WI38 (cell line): ENCODE results near the gene KCTD6.

ENCODE experiments used
- H3K4me3 ChIP-seq: 2 replicates; pipeline ENCODE4 v1.5.1; 2011; ENCODE audit warnings: low read depth, mild to moderate bottlenecking, control low read depth, low read length
- CTCF ChIP-seq: IDR thresholded peaks from 2 replicates; pipeline ENCODE4 v1.5.1; 2012; ENCODE audit warnings: low read depth, mild to moderate bottlenecking, control low read depth, low read length

The KCTD6 gene

DNA sequence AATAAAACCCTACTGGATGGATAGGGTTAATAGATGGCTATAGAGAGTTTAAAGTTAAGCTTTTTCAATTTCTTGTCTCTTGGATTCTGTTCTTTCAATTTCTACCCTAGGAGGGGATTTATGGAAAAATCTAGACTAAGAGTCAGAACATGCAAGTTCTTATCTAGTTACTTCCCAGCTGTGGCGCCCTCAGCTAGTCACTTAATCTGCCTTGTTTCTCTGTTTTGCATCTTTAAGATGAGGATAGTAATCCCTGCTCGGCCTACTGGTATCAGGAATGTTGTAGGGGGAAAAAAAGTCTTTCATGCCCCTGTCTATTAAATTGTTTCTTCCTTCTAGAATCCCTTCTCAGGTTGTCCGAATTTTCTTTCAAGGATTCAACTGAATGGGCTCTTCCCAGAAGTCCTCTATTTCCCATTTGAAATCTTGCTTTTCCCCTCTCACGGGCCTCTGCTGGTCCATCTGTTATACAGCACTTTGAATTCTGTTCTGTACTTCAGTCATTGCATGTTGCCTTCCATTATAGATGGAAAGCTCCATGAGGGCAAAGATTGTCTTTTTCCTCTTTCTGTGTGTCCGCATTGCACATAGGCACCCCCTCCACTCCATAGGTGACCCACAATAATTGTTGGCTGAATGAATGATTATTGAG is 4.4 kb downstream of the KCTD6 start:
- no peak for TF ChIP-seq CTCF

DNA sequence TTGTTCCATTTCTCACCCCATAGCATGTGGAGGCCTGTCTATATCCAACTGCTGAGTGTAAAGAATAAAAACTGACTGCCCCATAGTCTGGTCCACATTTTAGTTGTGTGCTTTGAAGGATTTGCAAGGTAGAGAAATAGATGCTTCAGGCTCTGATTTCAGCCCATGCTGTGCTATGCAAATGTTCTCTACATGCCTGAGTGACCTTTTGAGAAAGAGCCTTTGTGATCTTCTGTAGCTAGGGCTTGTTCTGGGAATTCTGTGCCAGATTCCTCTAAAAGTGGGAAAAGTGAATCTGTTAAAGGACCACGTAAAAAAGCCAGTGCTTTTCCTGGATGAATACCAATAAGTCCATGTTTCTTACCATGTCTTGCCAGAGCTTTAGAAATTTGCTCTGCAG is 5.2 kb downstream of the KCTD6 start:
- no peak overlapping the region for H3K4me3 ChIP-seq
- no peak for TF ChIP-seq CTCF

More for the DNA sequence above, 4.4 kb downstream of the KCTD6 start:
- no peak overlapping the region for H3K4me3 ChIP-seq

DNA sequence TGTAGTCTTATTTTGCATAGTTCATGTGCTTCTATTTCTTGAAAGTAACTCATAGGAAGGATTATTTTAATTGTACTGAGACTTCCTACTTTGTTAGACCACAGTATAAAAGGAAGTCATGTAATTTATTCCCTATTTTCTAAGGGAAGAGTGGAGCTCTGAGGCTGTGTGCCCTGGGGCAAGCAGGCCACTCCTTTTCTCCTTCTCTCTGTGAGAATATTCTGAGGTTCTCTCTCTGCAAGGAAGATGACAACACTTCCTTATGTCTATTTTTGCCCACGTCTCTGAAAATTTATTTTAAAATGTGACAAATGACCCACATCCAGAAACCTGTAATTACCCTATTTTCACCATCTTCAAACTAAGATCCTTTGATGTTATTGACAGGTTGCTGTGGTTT is 11.0 kb downstream of the KCTD6 start:
- no peak overlapping the region for H3K4me3 ChIP-seq
- TF ChIP-seq CTCF = no peak

GRCh38 chr3:58507356-58508078 is 15.6 kb downstream of the KCTD6 start:
- H3K4me3 ChIP-seq = no peak overlapping the region
- TF ChIP-seq CTCF = no peak

- no peak overlapping the region for H3K4me3 ChIP-seq
- no peak for TF ChIP-seq CTCF
Measured at GRCh38 chr3:58508437-58508836, 16.5 kb downstream of the KCTD6 start.

DNA sequence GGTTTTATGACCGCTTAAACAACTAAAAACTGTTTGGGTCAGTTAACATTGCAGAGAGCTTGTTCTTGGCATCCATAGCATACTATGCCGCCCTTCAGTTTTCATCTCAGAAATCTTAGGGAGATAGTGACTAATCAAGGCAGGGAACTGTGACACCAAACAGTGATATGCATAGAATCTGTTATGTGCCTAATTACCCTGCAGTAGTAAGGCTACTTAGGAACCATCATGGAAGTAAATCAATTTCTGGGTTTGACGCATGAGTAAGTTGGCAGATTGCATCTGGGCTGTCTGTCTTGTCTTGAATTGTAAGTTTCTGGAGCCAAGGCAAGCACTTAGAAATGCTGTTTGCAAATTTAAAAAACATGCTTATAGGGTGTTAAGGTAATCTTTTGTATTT is 22.5 kb downstream of the KCTD6 start:
- no peak for TF ChIP-seq CTCF
- H3K4me3 ChIP-seq = no peak overlapping the region

- no peak for TF ChIP-seq CTCF
- no peak overlapping the region for H3K4me3 ChIP-seq
Measured at GRCh38 chr3:58518291-58518789, 26.4 kb downstream of the KCTD6 start.
